Measurements from ENCODE around the gene ZNF335.
A peak's percentile ranks its signal among the peaks of the same experiment; 100 is the strongest.
"Not testable (repeated sequence)": the region's sequence is repeated elsewhere in the genome, so short reads cannot be mapped to it uniquely, and the experiment has no call there.

Gene ZNF335

DNA sequence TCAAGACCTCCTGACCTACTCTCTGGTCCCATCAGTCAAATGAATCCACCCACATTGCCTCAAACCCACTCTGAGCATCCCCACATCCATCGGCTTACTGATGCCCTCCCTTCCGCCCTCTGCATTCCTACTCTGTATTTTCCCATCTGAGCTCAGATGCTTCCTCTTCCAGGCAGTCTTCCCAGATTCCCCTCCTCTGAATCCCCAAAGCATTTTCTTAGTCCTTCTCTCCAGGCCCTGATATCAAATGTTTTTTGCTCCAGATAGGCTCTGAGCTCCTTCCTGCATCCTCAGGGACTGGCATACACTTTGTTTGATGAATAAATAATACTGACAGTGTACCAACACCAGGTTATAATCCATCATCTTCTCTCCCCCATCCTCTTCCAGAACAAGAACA is 63.9 kb downstream of the ZNF335 start:
- DNase-seq: no peak

DNA sequence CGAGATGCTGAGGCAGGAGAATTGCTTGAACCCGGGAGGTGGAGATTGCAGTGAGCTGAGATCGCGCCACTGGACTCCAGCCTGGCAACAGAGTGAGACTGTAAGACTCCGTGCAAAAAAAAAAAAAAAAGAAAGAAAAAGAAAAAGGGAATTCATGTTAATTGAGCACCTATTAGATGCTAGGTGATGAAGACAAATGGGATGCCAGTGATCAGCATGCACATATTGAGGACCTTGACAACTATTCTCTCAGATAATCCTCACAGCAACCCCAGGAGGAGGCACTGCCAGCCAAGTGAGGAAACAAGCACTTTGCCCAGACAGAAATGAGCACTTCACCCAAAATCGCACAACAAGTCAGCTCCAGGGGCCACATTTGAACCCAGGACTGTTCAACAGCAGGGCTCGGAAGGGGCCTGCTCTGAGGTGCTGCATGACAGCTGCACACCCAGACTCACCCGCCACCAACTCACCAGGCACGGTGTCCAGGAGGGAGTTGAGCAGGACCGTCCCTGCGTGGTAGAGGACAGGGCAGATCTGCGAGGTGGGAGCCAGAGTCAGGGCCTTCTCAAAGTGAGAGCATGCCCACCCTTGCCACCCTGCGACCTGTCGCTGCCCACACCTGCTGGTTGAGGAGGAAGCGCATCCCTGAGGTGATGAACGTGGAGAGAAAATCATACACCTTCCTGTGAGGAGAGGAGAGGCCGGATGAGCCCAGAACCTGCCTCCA is 64.6 kb downstream of the ZNF335 start:
- DNase-seq: no peak

DNA sequence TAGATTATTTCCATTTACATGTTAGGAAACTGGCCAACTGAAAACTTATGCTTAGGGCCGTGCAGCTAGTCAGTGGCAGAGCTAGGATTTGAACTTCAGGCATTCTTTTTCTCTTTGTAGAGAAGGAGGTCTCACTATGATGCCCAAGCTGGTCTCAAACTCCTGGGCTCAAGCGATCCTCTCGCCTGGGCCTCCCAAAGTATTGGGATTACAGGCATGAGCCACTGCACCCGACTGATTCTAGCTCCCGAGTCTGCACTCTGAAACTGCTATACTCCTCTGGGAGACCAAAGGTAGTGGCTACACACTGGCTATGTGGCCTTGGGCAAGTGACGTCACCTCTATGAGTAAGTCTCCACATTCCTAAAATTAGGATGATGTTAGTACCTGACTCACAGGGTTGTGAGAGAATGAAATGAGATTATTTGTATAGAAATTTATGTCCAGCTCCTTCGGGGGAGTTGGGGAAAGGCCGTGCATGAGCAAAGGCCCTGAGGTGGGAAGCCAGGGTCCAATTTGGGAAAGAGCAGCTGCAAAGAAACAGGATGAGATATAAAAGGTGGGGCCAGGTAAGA is 66.4 kb downstream of the ZNF335 start:
- peak; percentile 89 for DNase-seq

DNA sequence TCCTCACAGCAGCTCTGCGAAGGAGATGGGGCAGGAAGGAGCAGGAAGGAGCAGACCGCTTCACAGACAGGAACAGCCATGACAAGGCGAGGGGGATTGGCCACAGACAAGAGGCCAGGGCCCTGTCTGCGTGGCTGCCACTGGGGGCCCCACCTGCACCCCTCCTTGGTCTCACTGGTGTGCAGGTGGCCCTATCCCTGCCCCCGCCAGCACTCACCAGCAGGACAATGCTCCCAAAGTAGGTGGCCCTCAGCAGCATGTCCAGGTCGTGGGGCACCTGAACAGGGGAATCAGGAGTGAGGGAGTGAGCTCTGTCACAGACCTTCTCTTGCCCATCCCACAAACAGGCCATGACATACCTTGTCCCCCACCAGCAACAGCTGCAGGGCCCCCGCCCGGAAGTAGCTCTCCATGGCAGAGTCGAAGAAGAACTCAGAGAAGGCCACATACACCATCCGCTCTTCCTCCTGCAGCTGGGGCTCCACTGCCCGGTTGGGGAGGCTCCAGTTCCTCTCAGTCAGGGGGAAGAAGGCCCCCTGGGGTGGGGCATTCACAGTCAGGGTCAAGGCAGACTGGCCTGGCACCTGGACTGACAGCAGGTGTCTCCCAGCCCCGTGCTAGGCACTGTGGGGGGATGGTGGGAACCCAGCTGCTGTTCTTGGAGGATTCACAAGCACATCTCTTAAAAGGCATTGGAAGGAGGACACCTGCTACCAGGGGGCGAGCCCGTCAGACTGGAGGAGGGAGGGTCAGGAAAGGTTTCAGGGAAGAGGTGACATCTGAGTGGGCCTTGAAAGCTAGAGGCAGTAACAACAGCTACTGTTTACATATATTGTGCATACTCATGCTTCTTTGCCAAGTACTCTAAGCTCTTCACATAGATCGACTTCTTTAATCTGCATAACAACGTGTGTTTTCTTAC is 67.2 kb downstream of the ZNF335 start:
- DNase-seq: no peak

DNA sequence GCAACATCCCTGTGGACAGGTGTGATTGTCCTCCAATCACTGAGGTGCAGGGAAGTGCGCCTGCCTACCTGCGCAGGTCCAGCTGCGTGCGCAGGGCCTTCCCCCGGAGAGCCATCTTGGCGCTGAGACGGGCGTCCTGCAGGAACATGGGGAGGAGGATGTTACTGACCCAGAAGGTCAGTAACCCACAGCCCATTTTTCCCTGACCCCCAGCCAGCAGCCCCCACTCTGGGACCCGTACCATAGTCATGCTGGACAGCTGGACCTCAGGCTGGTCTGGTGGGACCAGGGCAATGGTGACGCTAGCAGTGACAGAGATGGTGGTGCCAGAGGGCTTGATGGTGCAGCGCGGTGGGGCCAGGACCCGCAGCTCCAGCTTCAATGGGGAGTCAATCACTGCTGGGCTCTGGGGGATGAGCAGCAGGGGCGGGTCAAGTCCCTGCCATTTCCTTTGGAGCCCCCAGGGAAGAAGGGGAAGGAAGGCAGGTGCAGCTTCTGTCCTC is 69.8 kb downstream of the ZNF335 start:
- DNase-seq: no peak

DNA sequence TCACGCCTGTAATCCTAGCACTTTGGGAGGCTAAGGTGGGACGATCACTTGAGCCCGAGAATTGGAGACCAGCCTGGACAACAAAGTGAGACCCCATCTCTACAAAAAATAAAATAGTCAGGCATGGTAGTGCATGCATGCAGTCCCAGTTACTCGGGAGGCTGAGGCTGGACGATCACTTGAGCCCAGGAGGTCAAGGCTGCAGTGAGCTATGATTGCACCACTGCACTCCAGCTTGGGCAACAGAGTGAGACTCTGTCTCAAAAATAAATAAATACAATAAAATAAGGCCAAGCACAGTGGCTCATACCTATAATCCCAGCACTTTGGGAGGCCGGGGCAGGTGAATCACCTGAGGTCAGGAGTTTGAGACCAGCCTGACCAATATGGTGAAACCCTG is 70.7 kb downstream of the ZNF335 start:
- DNase-seq: not testable (repeated sequence)

DNA sequence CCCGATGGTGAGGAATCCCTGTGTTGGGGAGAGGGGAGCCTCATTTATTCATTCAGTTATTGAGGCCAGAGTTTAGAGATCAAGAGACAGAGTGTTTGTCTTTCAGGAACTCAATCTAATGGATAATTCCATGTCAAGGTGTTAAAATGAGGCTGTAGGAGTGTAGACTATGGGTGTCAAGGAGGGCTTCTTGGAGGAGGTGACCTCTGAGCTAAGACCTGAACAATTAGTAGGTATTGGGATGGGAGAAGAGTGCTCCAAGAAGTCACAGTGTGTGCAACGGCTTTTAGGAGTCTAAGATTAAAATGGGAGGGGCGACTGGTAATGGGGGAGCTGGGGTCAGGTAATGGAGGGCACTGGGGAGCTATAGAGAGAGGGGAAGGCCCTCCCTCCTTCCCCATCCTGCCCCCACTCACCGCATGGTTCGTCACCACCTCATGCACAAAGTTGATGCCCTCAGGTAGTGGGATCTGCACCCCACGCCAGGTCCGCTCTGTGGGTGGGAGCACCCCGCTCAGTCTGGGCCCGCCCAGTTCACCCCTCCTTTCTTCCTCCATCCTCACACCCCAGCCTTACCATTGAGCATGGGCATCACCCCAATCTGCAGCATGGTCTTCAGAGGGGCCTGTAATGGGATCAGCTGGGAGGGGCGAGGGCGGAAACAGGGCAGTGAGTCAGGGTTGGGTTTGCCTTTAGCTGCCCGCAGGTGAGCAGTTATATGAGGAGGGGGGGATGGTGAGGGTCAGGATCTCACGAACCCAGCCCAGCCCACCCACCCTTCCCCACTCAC is 72.8 kb downstream of the ZNF335 start:
- DNase-seq: no peak

Measured in T1000 (cell line).